AG08395 (cell line): ENCODE data around the gene PPP1R12C.

Source experiments
- DNase-seq: peaks from one replicate; pipeline ENCODE4 v3.0.0; 2012; ENCODE audit warnings: mixed read lengths, low spot score

PPP1R12C gene

GRCh38 chr19:55044286-55044685, 73.2 kb downstream of the PPP1R12C start:
- DNase-seq: no peak

- no peak for DNase-seq
These were observed 74.7 kb downstream of the PPP1R12C start for GRCh38 chr19:55042688-55043087.

- DNase-seq: no peak
These were observed 75.1 kb downstream of the PPP1R12C start for GRCh38 chr19:55042344-55042678.

GRCh38 chr19:55041627-55042343, 75.7 kb downstream of the PPP1R12C start:
- DNase-seq: no peak

- DNase-seq: no peak
These were observed 76.2 kb downstream of the PPP1R12C start for GRCh38 chr19:55041244-55041626.
